HG03159 (cell line): ENCODE measurements around the gene SMARCB1.

Experiments
- ATAC-seq: cut with Tn5 transposase; IDR thresholded peaks from one replicate; pipeline ENCODE4 v1.9.1; 2021; ENCODE audit warnings: mild to moderate bottlenecking, moderate library complexity; ENCODE audit not compliant: unreplicated experiment

SMARCB1 gene

DNA sequence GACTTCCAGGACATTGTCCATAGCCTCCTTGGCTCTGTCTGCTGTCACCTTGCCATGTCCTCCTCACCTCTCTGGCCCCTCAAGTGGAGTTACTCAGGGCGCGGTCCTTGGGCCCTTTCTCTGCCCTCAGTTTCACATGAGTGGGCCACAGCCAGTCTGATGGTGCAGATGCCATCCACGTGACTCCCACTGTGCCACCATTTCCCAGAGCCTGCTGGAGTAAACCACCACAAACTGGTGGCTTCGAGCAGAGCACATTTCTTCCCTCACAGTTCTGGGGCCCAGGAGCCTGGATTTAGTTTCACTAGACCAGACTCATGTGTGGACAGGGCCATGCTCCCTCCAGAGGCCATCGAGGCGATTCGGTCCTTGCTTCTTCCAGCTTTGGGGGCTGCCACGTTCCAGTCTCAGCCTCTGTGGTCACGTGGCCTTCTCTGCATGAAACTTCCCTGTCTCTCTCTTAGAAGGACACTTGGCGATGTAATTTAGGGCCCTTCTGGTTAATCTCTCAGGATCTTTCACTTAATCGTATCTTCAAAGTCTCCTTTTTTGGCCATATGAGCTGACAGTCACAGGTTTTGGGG, 14.6 kb downstream of the SMARCB1 start:
- no peak for ATAC-seq

DNA sequence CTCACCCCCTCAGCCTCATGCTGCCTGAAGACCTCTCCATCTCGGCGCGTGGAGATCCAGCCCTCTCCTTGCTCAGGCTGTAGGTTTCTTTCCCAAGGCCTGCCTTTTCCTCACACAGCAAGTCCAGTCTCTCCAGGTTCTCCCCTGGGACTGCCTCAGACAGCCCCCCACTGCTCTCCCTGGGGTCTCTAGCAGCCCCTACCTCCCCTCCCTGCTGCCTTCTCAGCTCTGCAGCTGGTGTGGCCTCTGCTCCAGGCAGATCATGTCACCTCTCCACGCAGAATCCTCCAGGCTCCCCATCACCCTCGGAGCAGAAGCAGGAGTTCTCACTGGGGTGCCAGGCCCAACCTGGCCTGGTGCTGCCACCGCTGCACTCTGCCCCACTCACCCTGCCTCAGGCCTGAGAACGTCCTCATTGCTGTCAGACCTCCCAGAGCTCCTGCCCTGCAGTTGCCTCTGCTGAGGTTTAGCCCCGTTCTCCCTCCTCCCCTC, 15.2 kb downstream of the SMARCB1 start:
- no peak for ATAC-seq

DNA sequence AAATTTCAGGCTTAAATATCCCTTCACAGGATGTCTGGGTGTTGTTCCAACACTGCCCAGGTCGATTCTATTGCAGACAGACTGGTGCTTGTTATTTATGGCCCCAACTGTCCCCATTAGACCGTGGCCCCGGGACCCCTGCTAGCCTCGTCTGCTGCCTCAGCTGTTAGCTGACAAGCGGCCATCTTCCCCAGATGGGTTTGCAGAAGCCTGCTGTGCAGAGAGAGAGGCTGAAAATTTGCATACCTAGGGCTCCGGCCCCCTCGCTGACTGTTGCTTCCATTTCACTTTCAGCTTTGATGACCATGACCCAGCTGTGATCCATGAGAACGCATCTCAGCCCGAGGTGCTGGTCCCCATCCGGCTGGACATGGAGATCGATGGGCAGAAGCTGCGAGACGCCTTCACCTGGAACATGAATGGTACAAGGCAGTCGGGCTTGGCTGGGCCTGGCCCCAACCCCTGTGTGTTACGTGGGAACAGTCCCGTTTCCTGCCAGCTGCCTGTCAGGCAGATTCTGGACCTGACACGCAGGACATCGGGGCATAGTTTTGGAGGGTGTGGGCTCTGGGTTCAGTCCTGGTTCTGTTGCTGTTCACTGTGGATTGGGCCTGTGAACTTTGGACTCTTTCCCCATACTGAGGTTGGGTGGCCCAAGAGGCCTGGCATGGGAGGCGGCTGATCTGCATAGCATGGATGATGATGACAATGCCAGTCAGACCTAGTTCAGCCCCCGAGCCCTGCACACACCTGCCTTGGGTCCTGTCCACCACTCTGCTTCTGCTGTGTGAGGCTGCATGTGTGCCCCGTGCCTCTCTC, 16.4 kb downstream of the SMARCB1 start:
- no peak for ATAC-seq

DNA sequence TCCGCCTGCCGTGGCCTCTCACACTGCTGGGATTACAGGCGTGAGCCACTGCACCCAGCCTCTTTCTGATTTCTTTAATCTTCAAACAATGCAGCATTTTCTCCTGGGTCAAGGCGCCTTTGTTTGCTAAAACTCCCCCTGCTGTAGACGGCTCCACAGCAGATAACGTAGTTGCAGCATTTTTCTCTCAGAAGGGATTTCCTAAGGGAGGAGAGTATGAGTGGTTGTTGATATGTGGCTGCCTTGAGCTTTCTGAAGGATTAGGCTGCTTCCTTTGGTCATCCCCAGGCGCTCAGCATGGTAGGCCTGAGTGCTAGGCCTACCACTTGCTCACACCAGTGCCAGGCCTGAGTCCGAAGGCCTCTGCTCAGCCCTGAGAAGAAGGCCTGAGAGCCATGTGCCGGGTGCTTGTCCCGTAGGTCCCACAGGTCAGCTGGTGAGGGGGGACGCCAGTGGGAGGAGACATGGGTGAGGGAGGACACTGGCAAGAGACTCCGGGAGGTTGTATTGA, 18.1 kb downstream of the SMARCB1 start:
- ATAC-seq: no peak

DNA sequence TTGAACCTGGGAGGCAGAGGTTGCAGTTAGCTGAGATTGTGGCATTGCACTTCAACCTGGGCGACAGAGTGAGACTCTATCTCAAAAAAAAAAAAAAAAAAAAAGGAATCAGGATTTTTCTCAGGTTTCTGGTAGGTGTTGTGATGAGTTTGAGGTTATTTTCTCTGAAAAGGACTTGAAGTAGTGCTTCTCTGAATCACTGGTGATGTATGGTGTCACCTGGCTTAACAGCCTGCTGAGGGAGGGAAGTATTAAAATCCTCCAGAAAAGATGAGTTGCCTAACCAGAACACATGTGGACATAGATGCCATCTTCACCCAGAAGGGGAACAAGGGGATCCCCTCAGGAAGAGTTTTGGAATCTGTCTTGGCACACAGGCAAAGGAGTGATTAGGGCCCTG, 20.1 kb downstream of the SMARCB1 start:
- no peak for ATAC-seq

DNA sequence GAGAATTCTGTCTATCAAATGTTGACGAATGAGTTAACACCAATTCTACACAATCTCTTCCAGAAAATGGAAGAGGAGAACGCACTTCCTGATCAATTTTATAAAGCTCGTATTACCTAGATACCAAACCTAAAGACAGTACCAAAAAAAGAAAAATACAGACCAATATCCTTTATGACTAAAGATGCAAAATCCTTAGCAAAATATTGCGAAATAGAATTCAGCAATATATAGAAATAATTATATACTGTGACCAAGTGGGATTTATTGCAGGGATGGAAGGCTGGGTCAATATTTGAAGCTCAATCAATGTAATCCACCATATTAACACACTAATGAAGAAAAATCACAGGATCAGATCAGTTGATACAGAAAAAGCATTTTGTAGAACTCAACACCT, 25.6 kb downstream of the SMARCB1 start:
- no peak for ATAC-seq

DNA sequence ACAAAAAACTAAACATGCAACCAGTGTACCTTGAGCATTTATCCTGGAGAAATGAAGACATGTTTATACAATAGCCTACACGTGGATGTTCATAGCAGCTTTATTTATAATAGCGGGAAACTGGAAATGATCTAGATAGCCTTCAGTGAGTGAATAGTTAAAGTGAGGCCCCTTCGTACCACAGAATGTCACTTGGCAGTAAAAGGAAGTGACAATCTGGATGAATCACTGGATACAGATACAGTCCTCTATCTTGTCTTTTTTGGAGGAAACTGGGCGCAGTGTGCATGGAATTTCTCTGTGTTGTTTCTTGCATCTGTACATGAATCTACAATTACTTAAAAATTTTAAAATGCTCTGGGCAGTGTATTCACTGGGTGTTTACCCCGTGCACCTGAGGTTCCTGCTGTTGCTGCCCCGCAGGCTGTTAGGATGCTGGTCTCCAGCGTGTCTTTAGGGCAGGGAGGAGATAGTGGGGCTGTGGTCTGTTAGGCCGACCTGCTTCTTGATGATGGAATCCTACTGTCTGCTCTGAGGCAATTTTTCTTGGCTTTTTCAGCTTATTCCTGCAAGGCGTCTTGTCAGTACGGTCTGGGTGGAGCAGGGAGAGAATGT, 28.9 kb downstream of the SMARCB1 start:
- no peak for ATAC-seq

DNA sequence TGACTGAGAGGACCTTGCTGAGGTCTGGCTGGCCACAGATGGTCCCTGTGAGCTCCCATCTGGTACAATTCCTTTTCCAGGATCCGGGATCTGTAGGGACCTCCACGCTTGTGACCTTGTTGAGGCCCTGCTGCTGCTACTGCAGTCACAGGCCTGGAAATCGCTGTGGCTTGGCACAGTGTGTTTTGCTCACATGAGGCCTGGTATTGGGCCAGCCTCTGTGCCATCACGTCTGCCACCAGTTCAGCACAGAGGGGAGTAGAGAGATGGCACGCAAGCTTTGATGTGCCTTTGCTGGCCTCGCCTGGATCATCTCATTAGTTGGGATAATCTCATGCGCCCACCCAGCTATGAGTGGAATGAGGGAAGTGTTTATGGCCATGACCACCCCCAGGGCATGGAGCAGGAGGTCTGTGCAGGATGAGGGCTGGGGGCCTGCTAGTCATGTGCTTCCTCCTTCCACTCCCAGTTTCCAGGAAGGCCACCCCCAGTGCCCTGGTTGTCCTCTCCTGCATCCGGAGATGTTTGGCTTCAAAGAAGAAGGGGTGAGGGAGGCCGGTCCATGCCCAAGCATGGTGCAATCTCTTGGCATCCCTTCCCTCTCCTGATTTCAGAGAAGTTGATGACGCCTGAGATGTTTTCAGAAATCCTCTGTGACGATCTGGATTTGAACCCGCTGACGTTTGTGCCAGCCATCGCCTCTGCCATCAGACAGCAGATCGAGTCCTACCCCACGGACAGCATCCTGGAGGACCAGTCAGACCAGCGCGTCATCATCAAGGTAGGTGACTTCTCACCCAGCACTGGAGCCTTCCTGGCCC, 29.6 kb downstream of the SMARCB1 start:
- no peak for ATAC-seq

DNA sequence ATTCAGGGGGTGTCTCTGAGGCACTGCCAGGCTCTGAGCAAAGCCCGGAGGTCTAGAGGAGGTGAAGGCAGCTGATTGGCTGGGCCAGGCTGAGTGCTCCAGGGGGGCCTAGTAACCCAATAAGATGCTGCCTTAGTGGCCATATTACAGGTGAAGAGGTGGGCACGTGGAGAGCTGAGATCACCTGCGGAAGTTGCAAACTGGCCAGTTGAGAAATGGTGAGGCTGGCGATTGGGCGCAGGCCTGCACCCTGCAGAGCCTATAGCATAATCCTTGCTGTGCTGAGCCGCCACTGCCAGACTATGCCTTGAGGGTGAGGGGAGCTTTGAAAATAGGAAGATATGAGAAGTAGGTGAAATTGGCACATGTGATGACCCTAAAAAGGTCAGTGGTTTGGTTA, 30.4 kb downstream of the SMARCB1 start:
- ATAC-seq: no peak

DNA sequence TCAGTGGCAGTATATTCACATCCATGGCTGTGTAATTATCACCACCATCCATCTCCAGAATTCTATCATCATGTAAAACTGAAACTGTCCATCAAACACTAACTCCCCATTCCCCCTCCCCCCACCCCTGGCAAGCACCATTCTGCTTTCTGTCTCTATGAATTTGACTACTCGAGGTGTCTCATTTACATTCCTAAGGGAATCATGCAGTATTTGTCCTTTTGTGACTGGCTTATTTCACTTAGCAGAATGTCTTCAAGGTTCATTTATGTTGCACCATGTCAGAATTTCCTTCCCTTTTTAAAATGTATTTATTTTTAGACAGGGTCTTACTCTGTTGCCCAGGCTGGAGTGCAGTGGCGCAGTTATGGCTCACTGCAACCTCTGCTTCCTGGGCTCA, 31.8 kb downstream of the SMARCB1 start:
- no peak for ATAC-seq

DNA sequence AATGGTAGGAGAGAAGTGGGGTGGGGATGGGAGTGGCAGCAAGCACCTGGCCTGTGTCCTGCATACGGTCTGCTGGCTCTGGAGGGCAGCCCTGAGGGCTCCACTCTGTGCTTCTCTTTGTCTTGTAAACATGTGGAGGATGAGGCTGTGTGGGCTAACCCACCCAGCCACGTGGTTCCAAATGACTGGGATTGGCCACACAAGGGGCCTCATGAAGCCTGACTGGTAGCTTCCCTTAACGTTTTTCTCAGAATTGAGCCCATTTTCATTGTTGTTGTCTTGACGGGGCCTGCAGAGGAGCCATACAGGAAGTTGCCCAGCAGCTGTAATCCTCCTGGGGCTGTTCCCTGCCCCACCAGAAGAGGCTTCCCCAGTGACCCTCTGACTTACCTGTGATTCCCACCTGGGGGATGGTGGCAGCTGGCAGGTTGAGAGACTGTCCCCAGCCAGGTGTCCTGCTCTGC, 34.0 kb downstream of the SMARCB1 start:
- ATAC-seq: no peak

DNA sequence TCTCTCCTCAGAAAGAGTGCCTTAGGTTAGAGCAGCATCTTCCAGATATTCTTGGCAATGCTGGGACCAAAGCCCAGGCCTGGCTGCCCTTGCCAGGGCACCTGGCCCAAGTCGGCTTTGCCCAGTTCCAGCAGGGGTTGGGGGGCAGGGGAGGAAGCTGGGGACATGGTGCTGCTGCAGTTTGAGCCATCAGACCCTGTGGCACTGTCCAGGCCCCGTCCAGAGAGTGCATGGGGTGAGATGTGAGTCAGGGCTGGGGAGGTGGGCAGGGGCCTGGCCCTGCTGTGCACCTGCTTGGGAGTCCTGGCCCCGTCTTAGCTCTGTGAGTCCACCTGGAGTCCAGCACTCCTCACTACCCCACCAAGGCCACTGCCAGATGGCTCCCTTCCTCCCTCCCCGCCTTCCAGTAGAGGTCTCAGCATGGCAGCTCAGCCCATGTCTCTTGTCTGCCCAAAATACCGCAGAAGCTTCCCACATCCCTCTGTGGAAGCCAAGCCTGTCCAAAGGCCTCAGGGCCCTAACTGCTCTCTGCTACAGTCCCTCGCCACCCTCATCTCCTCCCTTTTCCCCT, 35.4 kb downstream of the SMARCB1 start:
- no peak for ATAC-seq

DNA sequence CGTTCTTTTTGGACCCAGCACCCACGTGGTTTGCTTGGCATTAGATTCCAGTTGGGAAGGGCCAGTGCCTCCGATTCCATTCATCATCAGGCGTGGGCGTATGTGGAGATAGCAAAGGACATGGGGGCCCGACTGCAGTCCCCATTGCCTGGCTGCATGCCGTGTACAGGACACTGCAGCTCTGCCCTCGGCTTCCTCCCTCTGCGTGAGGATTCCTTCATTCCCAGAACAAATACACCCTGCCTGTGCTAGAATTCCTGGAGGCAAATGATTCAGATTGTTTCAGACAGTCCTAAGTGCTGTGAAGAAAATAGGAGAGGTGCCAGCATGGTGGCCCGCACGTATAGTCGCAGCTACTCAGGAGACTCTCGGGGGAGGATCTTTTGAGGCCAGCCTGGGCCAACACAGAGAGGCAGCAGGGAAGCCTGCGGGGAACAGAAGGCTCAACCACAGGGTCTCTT, 36.6 kb downstream of the SMARCB1 start:
- ATAC-seq: no peak

DNA sequence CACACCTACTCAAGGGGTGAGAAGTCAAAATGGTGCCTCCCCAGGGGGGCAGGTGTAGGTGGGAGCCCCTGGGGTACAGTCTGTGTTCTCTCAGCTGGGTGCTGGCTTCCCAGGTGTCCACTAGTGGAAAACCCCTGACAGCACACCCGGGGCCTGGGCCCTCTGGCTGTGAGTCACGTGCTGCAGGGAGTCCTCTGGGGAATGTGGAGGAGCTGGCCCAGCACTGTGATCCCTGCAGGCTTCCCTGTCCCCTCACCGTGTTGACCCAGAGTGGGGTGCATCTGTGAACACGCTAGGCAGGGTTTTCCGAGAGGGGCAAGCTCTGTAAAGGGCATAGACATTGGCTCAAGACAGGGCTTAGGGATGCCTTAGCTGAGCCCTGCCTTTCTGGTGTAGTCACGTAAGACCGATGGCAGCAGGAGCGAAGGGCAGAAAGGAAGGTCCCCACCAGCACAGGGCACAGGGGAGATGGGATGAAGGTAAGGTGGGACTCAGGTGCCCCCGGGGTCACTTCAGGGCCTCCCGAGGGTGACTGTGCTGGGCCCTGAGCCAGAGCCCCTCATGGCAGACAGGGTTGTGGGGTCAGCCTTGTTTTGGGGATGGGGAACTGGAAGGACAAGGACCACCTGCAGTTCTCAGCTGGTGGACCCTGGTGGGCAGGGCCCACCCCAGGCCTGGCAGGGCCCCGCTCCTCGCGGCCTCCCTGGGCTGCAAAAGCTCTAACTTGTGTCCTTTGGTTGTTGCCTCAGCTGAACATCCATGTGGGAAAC, 37.9 kb downstream of the SMARCB1 start:
- ATAC-seq: no peak

DNA sequence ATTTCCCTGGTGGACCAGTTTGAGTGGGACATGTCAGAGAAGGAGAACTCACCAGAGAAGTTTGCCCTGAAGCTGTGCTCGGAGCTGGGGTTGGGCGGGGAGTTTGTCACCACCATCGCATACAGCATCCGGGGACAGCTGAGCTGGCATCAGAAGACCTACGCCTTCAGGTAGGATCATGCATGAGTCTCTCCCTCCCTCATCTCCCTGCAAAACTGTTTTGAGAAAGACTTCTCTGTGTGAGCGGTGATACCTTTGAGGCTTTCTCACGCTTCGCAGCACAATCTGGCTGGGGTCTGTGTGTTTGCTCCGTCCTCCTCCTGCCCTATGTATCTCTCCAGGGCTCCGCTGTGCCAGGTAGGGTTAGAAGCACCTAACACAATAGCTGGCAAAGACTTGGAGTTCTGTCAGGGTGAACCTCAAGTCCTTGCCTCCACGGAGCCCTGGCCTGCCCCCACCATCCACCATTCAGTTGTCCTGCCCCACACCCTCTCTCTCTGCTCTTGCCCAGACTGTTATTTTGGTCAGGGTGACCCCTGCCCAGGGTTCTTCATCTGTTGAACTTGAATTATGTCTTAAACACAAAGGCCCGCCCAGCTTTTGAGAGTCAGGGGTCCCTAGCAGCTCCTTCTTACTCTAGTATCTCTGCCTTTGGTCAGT, 38.6 kb downstream of the SMARCB1 start:
- ATAC-seq: no peak

DNA sequence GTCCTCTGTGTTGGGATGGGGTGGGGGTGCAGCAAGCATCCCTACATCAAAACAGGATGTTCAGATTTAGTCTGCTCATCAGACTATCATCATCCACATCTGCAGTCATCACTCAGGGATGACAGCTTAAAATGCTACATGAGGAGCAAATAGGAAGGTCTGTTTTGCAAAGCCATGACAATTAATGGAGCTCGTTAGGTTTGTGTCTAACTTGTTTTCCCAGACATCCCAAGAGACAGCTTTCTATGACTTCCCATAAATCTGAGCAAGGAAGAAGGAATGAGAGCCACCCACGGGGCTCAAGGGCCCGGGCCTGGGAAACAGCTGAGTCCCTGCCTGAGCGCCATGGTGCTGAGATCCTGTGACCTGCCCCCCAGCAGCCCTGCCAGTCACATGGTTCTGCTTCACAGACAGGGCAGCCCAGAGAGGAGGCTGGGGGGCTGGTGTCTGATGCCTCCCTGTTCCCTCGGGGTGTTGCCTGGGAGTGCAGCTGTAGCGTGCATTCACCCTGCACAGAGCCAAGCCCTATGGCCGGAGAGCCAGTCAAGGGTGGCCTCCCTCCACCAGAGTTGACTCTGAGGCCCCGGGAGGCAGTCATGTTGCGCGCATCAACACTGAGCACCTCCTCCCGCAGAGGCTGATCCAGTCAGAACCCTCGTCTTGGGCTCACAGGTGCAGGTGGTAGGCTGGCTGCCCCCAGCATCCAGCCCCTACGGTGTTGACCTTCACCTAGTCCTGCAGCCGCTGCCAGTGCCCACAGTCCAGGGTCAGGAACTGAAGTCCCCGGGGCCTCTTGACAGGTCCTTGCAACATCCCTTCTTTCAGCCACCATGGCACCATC, 40.0 kb downstream of the SMARCB1 start:
- ATAC-seq: no peak

DNA sequence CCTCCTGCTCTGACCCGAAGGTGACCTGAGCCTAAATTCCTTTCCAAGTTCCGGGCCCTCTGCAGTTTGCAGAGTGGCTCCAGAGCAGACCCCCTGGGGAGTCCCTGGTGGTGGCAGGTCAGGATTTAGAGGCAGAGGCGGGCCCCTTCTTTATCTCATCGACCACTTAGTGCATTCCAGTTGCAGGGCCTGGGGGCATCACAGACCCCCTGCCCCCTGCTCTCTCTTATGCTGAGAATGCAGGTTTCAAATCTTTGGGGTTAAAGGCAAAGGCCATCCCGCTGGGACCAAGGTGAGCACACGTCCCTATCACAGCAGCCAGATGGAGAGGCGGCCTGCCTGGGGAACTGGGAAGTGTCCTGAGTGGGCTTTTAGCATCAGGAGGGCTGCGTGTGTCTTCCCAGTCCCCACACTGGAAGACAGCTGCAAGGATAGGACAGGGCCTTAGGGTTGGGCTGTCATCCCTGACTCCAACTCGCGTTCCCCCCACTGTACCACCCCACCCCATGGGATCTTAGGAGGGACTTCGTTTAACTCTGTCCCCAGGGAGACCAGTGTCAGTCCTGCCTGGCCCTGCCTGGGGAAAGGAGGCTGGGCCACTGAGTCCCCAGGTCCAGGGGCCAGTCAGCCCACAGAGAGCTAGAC, 40.7 kb downstream of the SMARCB1 start:
- ATAC-seq: no peak
